ENCODE data around the gene AQP9. TPM values are rescaled to one million over a fixed set of nuclear protein-coding genes. Genes with fewer than 3 reads are reported as not detected.

AQP9 gene
- total RNA-seq, 1 donor from 2014 or later = not detected

- Mint-ChIP-seq H3K27ac (no peak overlapping the region), H3K4me3 (no peak overlapping the region)
These were observed 7.4 kb downstream of the AQP9 start for GRCh38 chr15:58145606-58146005.

GRCh38 chr15:58146211-58146610, 8.0 kb downstream of the AQP9 start:
- H3K36me3 ChIP-seq = no peaks in the 10 kb centered on the region
- H3K9me3 Mint-ChIP-seq = no peaks in the 10 kb centered on the region
- TF ChIP-seq CTCF (IDR thresholded peaks at IDR 0.05) (no peak), EZH2 (IDR thresholded peaks at IDR 0.05) (no peak), EZH2phosphoT487 (IDR thresholded peaks at IDR 0.05) (no peak)
- H3K4me1 ChIP-seq = peaks cover 3% of the 10 kb centered on the region
- H3K36me3 Mint-ChIP-seq = no peaks in the 10 kb centered on the region
- H3K27ac ChIP-seq = no peak overlapping the region
- no peaks in the 10 kb centered on the region for H3F3A ChIP-seq (ENCODE audit: low read depth)
- peaks cover 4% of the 10 kb centered on the region for H3K4me1 Mint-ChIP-seq
- no peak overlapping the region for H3K4me3 Mint-ChIP-seq
- no peaks in the 10 kb centered on the region for H3K27me3 Mint-ChIP-seq (ENCODE audit: insufficient read depth, low read depth)
- H3K27me3 ChIP-seq = no peaks in the 10 kb centered on the region
- H3K4me2 ChIP-seq = no peak overlapping the region
- H4K20me1 ChIP-seq (ENCODE audit: low read depth) = no peaks in the 10 kb centered on the region
- H3K4me3 ChIP-seq = no peak overlapping the region
- no peaks in the 10 kb centered on the region for H3K9me3 ChIP-seq (ENCODE audit: low read depth)
- H3K27ac Mint-ChIP-seq = no peak overlapping the region
- no peak overlapping the region for H2AFZ ChIP-seq (replicated peaks)
- no peak for DNase-seq (ENCODE audit: low spot score)
- H3K79me2 ChIP-seq (ENCODE audit: low read depth) = no peaks in the 10 kb centered on the region
- H3K9ac ChIP-seq = no peak overlapping the region

More at GRCh38 chr15:58145606-58146005, 7.4 kb downstream of the AQP9 start:
- Histone ChIP-seq H3K4me1 (peaks cover 3% of the 10 kb centered on the region), H3K9ac (no peak overlapping the region), H3K36me3 (no peaks in the 10 kb centered on the region), H3K79me2 (ENCODE audit: low read depth) (no peaks in the 10 kb centered on the region), H3K9me3 (ENCODE audit: low read depth) (no peaks in the 10 kb centered on the region), H3K4me2 (no peak overlapping the region), H3K27me3 (no peaks in the 10 kb centered on the region), H4K20me1 (ENCODE audit: low read depth) (no peaks in the 10 kb centered on the region), H3F3A (ENCODE audit: low read depth) (no peaks in the 10 kb centered on the region), H3K4me3 (no peak overlapping the region), H2AFZ (replicated peaks) (no peak overlapping the region), H3K27ac (no peak overlapping the region)
- no peaks in the 10 kb centered on the region for H3K27me3 Mint-ChIP-seq (ENCODE audit: insufficient read depth, low read depth)
- no peak for DNase-seq (ENCODE audit: low spot score)
- H3K9me3 Mint-ChIP-seq = no peaks in the 10 kb centered on the region
- peaks cover 4% of the 10 kb centered on the region for H3K4me1 Mint-ChIP-seq
- no peaks in the 10 kb centered on the region for H3K36me3 Mint-ChIP-seq
- no peak for TF ChIP-seq EZH2 (IDR thresholded peaks at IDR 0.05)
- no peak for TF ChIP-seq EZH2phosphoT487 (IDR thresholded peaks at IDR 0.05)
- no peak for TF ChIP-seq CTCF (IDR thresholded peaks at IDR 0.05)

GRCh38 chr15:58146749-58147148, 8.6 kb downstream of the AQP9 start:
- DNase-seq (ENCODE audit: low spot score) = no peak

More at GRCh38 chr15:58146749-58147148, 8.6 kb downstream of the AQP9 start:
- H3K36me3 Mint-ChIP-seq = no peaks in the 10 kb centered on the region
- TF ChIP-seq EZH2phosphoT487 (IDR thresholded peaks at IDR 0.05) = no peak
- no peak for TF ChIP-seq CTCF (IDR thresholded peaks at IDR 0.05)
- no peak for TF ChIP-seq EZH2 (IDR thresholded peaks at IDR 0.05)
- Histone ChIP-seq H3K4me1 (peaks cover 3% of the 10 kb centered on the region), H3K9me3 (ENCODE audit: low read depth) (no peaks in the 10 kb centered on the region), H2AFZ (replicated peaks) (no peak overlapping the region), H3K4me2 (no peak overlapping the region), H3K36me3 (no peaks in the 10 kb centered on the region), H3F3A (ENCODE audit: low read depth) (no peaks in the 10 kb centered on the region), H4K20me1 (ENCODE audit: low read depth) (no peaks in the 10 kb centered on the region), H3K27me3 (no peaks in the 10 kb centered on the region), H3K9ac (no peak overlapping the region), H3K27ac (no peak overlapping the region), H3K4me3 (no peak overlapping the region), H3K79me2 (ENCODE audit: low read depth) (no peaks in the 10 kb centered on the region)
- peaks cover 4% of the 10 kb centered on the region for H3K4me1 Mint-ChIP-seq
- no peaks in the 10 kb centered on the region for H3K9me3 Mint-ChIP-seq
- H3K4me3 Mint-ChIP-seq = no peak overlapping the region
- no peak overlapping the region for H3K27ac Mint-ChIP-seq
- H3K27me3 Mint-ChIP-seq (ENCODE audit: insufficient read depth, low read depth) = no peaks in the 10 kb centered on the region
